ENCODE data around the gene ANXA4.

DNA sequence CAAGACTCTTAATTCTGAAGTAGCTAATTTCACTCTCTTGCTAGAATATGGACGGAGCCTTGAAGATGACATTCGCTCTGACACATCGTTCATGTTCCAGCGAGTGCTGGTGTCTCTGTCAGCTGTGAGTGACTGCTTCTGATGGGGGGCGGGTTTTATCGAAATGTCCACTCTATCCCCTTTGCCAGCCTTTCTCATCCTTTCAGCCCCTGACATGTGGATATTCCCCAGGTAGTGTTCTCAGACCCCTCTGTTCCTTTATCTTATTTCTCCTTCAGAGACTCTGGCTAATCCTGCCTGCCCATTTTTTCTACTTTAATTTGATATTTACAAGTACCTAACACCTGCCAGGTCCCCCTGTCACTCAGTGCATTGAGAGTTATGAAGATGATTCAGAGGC, 68.6 kb downstream of the ANXA4 start:
- TF ChIP-seq, protein P1, sequence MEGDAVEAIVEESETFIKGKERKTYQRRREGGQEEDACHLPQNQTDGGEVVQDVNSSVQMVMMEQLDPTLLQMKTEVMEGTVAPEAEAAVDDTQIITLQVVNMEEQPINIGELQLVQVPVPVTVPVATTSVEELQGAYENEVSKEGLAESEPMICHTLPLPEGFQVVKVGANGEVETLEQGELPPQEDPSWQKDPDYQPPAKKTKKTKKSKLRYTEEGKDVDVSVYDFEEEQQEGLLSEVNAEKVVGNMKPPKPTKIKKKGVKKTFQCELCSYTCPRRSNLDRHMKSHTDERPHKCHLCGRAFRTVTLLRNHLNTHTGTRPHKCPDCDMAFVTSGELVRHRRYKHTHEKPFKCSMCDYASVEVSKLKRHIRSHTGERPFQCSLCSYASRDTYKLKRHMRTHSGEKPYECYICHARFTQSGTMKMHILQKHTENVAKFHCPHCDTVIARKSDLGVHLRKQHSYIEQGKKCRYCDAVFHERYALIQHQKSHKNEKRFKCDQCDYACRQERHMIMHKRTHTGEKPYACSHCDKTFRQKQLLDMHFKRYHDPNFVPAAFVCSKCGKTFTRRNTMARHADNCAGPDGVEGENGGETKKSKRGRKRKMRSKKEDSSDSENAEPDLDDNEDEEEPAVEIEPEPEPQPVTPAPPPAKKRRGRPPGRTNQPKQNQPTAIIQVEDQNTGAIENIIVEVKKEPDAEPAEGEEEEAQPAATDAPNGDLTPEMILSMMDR (IDR thresholded peaks at IDR 0.05; ENCODE audit: insufficient read depth, low read depth, low read length): no peak
- TF ChIP-seq EZH2 (IDR thresholded peaks at IDR 0.05; ENCODE audit: insufficient read depth, low read length): no peak

Measured in astrocyte (in vitro differentiated cells and primary cell).